Measurements from ENCODE around the gene SMAD3. TPM values are rescaled to one million over a fixed set of nuclear protein-coding genes. Genes with fewer than 3 reads are reported as not detected.

SMAD3 gene
- total RNA-seq, 2 experiments from 2014 or later = 145 to 148 TPM

DNA sequence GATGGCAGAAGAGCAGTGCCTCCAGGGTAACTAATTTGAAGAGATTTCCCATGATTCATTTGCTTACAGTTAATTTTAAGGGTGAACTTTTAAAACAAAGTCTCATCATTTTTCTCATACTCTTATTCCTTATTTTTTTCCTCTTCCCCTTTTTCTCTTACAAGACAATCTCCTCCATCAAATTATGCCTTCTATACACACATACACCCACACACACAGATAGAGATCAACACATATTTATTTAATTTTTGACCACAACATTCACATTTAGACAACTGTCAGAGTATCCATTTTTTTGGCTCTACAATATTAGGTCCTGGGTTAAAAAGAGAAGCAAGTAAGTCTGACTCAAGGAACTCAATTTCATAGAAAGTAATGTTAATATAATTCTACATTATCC, 151.5 kb downstream of the SMAD3 start:
- Mint-ChIP-seq H3K27me3 (no peaks in the 10 kb centered on the region), H3K27ac (no peak overlapping the region), H3K36me3 (ENCODE audit: low read depth) (peaks cover 36% of the 10 kb centered on the region), H3K9me3 (no peaks in the 10 kb centered on the region), H3K4me3 (no peak overlapping the region), H3K4me1 (peaks cover 11% of the 10 kb centered on the region)
- ChIA-PET POLR2A (no interaction called here), CTCF (interaction anchor here (0.7 kb wide), 1 partner anchor 41 kb away, joined by 6 read pairs; no protein-coding TSS in a partner anchor)
- no peak for DNase-seq

DNA sequence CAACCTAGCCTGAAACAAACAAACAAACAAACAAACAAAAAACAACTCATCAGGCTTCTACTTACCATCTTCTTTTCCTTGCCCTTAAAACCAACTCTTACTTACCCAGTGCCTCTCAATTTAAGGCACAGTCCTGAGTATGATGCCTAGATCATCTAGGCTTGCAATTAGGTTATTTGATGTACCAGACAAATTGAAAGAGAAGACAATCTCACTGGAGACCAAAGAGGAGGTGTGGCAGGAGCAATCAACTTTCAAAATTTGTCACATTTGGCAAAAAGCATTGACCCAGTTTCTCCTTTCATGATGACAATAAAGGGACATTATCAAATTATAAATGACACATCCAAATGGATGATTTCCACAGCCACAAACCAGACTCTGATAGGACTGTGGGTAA, 153.0 kb downstream of the SMAD3 start:
- H3K9me3 Mint-ChIP-seq = no peaks in the 10 kb centered on the region
- no peak for DNase-seq
- no peak overlapping the region for H3K4me3 Mint-ChIP-seq
- ChIA-PET CTCF (interaction anchor here (1.2 to 1.4 kb wide), 2 partner anchors 22 to 272 kb away, joined by 3 read pairs; no protein-coding TSS in a partner anchor), POLR2A (no interaction called here)
- no peaks in the 10 kb centered on the region for H3K27me3 Mint-ChIP-seq
- no peak overlapping the region for H3K27ac Mint-ChIP-seq
- H3K4me1 Mint-ChIP-seq = peaks cover 11% of the 10 kb centered on the region
- peaks cover 33% of the 10 kb centered on the region for H3K36me3 Mint-ChIP-seq (ENCODE audit: low read depth)

DNA sequence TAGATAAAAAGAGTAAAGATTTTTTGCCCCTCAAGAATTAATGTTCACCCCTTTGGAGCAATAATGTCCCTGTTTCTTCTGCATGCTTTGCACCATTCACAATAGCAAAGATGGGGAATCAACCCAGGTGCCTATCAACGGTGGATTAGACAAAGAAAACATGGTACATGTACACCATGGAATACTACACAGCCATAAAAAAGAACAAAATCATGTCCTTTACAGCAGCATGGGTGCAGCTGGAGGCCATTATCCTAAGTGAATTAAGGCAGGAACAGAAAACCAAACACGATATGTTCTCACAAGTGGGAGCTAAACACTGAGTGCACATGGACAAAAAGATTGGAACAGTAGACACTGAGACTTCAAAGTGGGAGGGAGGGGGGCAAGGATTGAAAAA, 153.9 kb downstream of the SMAD3 start:
- CTCF ChIA-PET = interaction anchor here (1.2 to 1.4 kb wide), 2 partner anchors 21 to 272 kb away, joined by 3 read pairs; no protein-coding TSS in a partner anchor
- no peak for DNase-seq
- POLR2A ChIA-PET = no interaction called here
- Mint-ChIP-seq H3K4me1 (peaks cover 11% of the 10 kb centered on the region), H3K27ac (no peak overlapping the region), H3K27me3 (no peaks in the 10 kb centered on the region), H3K4me3 (no peak overlapping the region), H3K36me3 (ENCODE audit: low read depth) (peaks cover 33% of the 10 kb centered on the region), H3K9me3 (no peaks in the 10 kb centered on the region)

DNA sequence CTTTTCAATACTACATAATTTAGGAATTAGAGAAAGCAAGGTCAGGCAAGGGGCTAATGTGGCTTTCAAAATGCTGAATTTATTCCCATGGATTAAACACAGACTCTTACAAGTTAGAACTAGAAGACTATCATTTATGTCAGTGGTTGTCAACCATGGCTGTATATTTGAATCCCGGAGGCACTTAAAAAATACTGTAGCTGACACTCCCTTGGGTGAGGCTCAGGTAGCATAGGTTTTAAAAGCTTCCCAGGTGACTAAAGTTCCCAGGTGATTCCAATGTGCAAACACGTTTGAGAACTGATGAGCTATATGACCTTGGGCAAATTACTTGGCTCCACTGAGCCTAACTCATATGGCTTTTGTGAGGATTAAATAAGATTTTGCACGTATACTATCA, 159.5 kb downstream of the SMAD3 start:
- Mint-ChIP-seq H3K9me3 (no peaks in the 10 kb centered on the region), H3K36me3 (ENCODE audit: low read depth) (peaks cover 39% of the 10 kb centered on the region), H3K27me3 (no peaks in the 10 kb centered on the region), H3K4me3 (no peak overlapping the region), H3K27ac (no peak overlapping the region), H3K4me1 (peaks cover 14% of the 10 kb centered on the region)
- no peak for DNase-seq
- ChIA-PET POLR2A (no interaction called here), CTCF (no interaction called here)

DNA sequence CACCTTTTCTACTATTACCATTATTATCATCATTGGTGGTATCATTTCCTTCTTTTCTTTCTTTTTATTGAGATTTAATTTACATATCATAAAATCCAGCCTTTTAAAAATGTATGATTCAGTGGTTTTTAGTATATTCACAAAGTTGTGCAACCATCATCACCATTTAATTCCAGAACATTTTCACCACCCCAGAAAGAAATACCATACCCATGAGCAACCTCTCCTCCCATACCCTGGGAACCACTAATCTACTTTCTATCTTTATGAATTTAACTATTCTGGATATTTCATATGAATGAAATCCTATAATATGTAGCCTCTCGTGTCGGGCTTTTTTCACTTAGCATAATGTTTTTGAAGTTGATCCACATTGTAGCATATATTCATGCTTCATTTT, 159.9 kb downstream of the SMAD3 start:
- H3K9me3 Mint-ChIP-seq = no peaks in the 10 kb centered on the region
- H3K27ac Mint-ChIP-seq = no peak overlapping the region
- H3K4me1 Mint-ChIP-seq = peaks cover 14% of the 10 kb centered on the region
- CTCF ChIA-PET = no interaction called here
- no peaks in the 10 kb centered on the region for H3K27me3 Mint-ChIP-seq
- H3K36me3 Mint-ChIP-seq (ENCODE audit: low read depth) = peaks cover 40% of the 10 kb centered on the region
- H3K4me3 Mint-ChIP-seq = no peak overlapping the region
- DNase-seq = no peak
- POLR2A ChIA-PET = no interaction called here

DNA sequence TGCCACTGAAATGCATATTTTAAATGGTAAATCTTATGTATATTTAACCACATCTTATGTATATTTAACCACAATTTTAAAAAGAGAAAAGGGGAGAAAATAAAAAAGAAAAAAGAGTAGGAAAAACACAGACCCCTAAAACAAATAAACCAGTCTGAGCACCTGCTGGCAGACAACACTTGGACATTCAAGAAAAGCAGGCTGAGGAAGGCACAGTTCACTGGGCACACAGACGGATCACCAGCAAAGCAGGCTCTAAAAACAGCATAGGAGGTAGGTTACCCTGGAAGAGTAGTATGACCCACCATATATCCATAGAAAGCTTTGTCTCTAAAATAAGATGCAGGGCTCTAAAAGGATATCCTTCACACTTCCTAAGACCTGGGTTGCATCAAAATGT, 162.0 kb downstream of the SMAD3 start:
- peaks cover 14% of the 10 kb centered on the region for H3K4me1 Mint-ChIP-seq
- peaks cover 57% of the 10 kb centered on the region for H3K36me3 Mint-ChIP-seq (ENCODE audit: low read depth)
- H3K27ac Mint-ChIP-seq = no peak overlapping the region
- no peak for DNase-seq
- H3K9me3 Mint-ChIP-seq = no peaks in the 10 kb centered on the region
- H3K4me3 Mint-ChIP-seq = no peak overlapping the region
- ChIA-PET POLR2A (interaction anchor here (0.8 to 1.2 kb wide), 2 partner anchors 13 to 107 kb away, joined by 3 read pairs; no protein-coding TSS in a partner anchor), CTCF (interaction anchor here (0.6 kb wide), 1 partner anchor 77 kb away, joined by 3 read pairs; no protein-coding TSS in a partner anchor)
- H3K27me3 Mint-ChIP-seq = no peaks in the 10 kb centered on the region

DNA sequence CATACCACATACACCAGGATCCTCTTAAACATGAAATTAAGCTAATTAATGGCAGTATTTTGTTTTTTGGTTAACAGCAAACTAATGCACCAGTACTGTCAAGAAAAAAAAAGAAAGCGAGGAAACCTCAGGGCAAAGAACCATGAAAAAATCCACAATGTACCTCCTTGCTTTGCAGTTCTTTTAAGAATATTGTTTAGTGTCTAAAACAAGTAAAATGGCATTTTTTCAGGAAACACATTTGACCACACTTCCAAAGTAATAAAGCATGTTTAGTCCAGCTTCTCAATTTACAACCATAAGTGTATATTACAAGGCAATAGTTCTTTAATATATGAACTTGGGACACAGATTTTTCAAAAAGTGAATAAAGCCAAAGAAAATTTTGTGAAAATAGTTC, 162.4 kb downstream of the SMAD3 start:
- CTCF ChIA-PET = interaction anchor here (0.6 kb wide), 1 partner anchor 77 kb away, joined by 3 read pairs; no protein-coding TSS in a partner anchor

DNA sequence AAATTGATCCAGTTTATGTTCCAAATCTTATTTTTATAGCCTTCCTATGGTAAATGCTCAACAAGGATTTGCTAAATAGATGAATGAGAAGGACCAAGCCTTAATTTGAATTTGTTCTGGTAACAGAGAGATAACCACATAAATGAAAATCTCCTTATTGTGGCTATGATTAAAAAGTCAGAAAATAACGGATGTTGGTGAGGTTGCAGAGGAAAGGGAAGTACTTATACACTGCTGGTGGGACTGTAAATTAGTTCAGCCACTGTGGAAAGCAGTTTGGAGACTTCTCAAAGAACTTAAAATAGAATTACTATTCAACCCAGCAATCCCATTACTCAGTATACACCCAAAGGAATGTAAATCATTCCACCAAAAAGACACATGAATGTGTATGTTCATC, 162.9 kb downstream of the SMAD3 start:
- Mint-ChIP-seq H3K9me3 (no peaks in the 10 kb centered on the region), H3K4me1 (peaks cover 14% of the 10 kb centered on the region), H3K27me3 (no peaks in the 10 kb centered on the region), H3K36me3 (ENCODE audit: low read depth) (peaks cover 66% of the 10 kb centered on the region), H3K27ac (peak overlapping the region; percentile 47), H3K4me3 (no peak overlapping the region)
- POLR2A ChIA-PET = interaction anchor here (1.2 kb wide), 1 partner anchor 108 kb away, joined by 3 read pairs; no protein-coding TSS in a partner anchor
- no peak for DNase-seq
- CTCF ChIA-PET = no interaction called here

More for the DNA sequence above, 162.4 kb downstream of the SMAD3 start:
- Mint-ChIP-seq H3K27ac (no peak overlapping the region), H3K4me1 (peaks cover 14% of the 10 kb centered on the region), H3K9me3 (no peaks in the 10 kb centered on the region), H3K27me3 (no peaks in the 10 kb centered on the region), H3K36me3 (ENCODE audit: low read depth) (peaks cover 62% of the 10 kb centered on the region), H3K4me3 (no peak overlapping the region)
- POLR2A ChIA-PET = interaction anchor here (0.8 to 1.2 kb wide), 2 partner anchors 12 to 108 kb away, joined by 3 read pairs; no protein-coding TSS in a partner anchor
- no peak for DNase-seq

DNA sequence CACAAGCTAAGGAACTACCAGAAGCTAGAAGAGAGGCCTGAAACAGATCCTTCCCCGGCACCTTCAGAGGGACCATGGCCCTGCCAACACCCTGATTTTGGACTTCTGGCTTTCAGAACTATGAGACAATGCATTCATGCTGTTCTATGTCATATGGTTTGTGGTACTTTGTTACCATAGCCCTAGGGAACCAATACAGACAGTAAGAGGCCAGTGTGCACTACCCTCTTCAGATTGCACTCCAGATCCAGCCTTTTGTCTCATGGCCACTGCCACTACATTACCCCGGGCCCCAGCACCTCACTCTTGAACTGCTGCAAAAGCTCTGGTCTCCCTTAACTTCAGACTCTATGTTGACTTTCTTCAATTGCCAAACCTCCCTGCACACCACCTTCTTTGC, 165.1 kb downstream of the SMAD3 start:
- POLR2A ChIA-PET = interaction anchor here (0.6 to 1.8 kb wide), 3 partner anchors 9 to 129 kb away, joined by 3 to 5 read pairs (median 3); partner anchors contain the start of gene AAGAB
- Mint-ChIP-seq H3K4me3 (no peak overlapping the region), H3K4me1 (peaks cover 14% of the 10 kb centered on the region), H3K9me3 (no peaks in the 10 kb centered on the region), H3K36me3 (ENCODE audit: low read depth) (peaks cover 79% of the 10 kb centered on the region), H3K27me3 (no peaks in the 10 kb centered on the region), H3K27ac (no peak overlapping the region)
- CTCF ChIA-PET = interaction anchor here (1.1 kb wide), 1 partner anchor 9 kb away, joined by 5 read pairs; no protein-coding TSS in a partner anchor
- DNase-seq = no peak

DNA sequence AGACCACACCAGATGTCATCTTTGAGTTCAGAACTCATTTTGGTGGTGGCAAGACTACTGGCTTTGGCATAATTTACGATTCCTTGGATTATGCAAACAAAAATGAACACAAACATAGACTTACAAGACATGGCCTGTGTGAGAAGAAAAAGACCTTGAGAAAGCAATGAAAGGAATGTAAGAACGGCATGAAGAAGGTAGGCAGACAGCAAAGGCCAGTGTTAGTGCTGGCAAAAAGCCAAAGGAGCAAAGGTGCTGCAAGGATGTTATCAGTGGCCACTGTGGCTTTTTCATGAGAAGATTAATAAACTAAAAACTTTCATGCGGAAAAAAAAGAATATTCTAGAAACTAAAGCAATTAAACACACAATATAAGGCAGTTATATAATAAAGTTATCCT, 167.2 kb downstream of the SMAD3 start:
- DNase-seq = no peak
- H3K36me3 Mint-ChIP-seq (ENCODE audit: low read depth) = peaks cover 72% of the 10 kb centered on the region
- no peaks in the 10 kb centered on the region for H3K27me3 Mint-ChIP-seq
- ChIA-PET CTCF (no interaction called here), POLR2A (no interaction called here)
- H3K27ac Mint-ChIP-seq = no peak overlapping the region
- H3K4me3 Mint-ChIP-seq = no peak overlapping the region
- peaks cover 12% of the 10 kb centered on the region for H3K4me1 Mint-ChIP-seq
- no peaks in the 10 kb centered on the region for H3K9me3 Mint-ChIP-seq

DNA sequence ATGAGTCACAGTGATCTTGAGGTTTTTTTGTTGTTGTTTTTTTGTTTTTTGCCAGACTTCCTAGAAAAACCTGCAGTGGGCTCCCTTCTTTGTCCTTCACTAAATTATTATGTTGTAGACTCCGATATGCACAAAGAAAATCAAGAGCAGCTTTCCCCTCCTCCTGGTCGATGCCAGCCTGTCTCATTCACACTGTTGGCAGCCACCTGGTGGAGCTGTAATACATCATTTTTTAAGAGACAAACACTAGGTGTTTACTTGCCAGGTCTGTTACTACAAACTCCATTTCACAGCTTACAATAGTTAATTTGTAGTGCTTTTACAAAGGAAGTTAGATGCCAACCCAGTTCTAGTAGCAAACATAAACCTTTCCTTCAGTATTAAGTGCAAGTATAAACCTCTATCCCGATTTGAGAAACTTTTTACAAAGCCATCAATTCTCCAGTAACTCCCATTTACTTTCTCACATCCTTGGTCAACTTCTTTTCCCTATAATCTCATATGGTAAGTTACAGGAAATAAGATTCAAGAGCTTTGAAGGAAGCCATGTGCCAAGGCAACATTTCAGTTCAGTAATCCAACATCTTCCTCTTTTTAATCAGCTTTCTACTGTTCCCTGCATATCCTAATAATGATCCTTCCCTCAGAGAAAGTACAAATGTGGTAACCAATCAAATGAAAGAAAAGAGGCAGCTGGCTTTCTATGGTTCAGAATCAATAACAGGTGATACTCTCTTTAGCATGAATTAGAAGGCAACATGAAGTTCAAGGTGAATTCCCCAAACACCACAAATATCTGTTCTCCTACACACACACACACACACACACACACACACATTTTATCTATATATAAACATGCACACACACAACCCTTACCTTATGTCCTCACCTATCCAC, 175.1 kb downstream of the SMAD3 start:
- peak overlapping the region; percentile 68 for H3K4me3 Mint-ChIP-seq
- H3K9me3 Mint-ChIP-seq = no peaks in the 10 kb centered on the region
- H3K27ac Mint-ChIP-seq = peak overlapping the region; percentile 92
- POLR2A ChIA-PET = interaction anchor here (0.5 to 3.3 kb wide), 20 partner anchors 10 to 197 kb away, joined by 3 to 26 read pairs (median 3); partner anchors contain the start of genes AAGAB, IQCH and SMAD3
- peak; percentile 45 for DNase-seq
- CTCF ChIA-PET = interaction anchor here (0.7 to 2.7 kb wide), 16 partner anchors 10 to 312 kb away, joined by 3 to 19 read pairs (median 4); partner anchors contain the start of genes AAGAB and IQCH
- peaks cover 28% of the 10 kb centered on the region for H3K36me3 Mint-ChIP-seq (ENCODE audit: low read depth)
- peaks cover 46% of the 10 kb centered on the region for H3K4me1 Mint-ChIP-seq
- no peaks in the 10 kb centered on the region for H3K27me3 Mint-ChIP-seq

DNA sequence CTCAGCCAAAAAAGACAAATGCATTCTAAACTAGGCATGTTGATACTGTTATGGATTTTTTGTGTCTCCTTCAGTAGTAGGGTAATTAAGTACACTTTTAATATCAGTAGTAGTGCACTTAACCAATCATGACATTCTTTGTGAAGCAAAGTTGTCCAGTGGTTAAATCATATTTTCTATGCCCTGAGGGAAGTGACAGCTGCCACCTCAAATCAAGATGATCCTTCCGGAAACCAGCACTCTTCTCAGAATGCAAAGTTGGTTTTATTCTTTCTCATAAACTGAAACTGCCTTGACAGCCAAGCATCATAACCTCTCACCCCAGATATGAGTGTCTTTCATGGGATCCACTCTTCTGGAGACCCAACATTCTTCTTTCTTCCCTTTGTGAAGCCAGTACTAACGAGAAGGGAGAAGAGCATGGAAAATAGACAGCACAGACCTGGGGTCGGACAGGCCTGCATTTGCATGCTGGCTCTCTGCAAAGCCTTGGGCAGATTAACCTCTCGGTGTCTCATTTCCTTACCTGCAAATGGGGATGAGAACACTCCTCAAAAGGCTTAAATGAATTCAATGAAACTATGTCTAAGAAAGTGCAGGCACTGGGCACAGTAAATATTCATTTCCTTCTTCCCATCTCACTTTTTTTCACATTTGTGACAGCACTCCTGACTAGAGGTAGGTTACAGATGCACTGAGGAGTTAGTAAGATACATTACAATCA, 175.9 kb downstream of the SMAD3 start:
- H3K27me3 Mint-ChIP-seq = no peaks in the 10 kb centered on the region
- POLR2A ChIA-PET = interaction anchor here (0.8 to 3.3 kb wide), 13 partner anchors 10 to 173 kb away, joined by 3 to 26 read pairs (median 3); partner anchors contain the start of genes AAGAB and IQCH
- H3K9me3 Mint-ChIP-seq = peaks cover under 1% of the 10 kb centered on the region
- peak; percentile 50 for DNase-seq
- peaks cover 28% of the 10 kb centered on the region for H3K36me3 Mint-ChIP-seq (ENCODE audit: low read depth)
- peak overlapping the region; percentile 92 for H3K27ac Mint-ChIP-seq
- CTCF ChIA-PET = interaction anchor here (0.8 to 2.7 kb wide), 11 partner anchors 9 to 311 kb away, joined by 3 to 19 read pairs (median 4); partner anchors contain the start of genes AAGAB and IQCH
- peaks cover 48% of the 10 kb centered on the region for H3K4me1 Mint-ChIP-seq
- peak overlapping the region; percentile 68 for H3K4me3 Mint-ChIP-seq
